ENCODE data around the gene CGAS. TPM values are rescaled to one million over a fixed set of nuclear protein-coding genes. Genes with fewer than 3 reads are reported as not detected.

Gene CGAS
- total RNA-seq, 1 experiment from 2014 or later = 38.4 TPM

- no TSS peak for BruUV-seq (replicated peaks)
These were observed 19.7 kb upstream of the CGAS start for GRCh38 chr6:73471686-73472290.

More at GRCh38 chr6:73471686-73472290, 19.7 kb upstream of the CGAS start:
- Histone ChIP-seq H3K27ac (ENCODE audit: low read length) (no peak overlapping the region), H3K9me3 (ENCODE audit: control insufficient read depth, insufficient read depth, low read depth, low read length) (no peaks in the 10 kb centered on the region), H3K27me3 (ENCODE audit: control insufficient read depth, insufficient read depth, low read length) (no peaks in the 10 kb centered on the region), H3K4me3 (ENCODE audit: low read depth in 2 of 2, low read length in 2 of 2) (no peak overlapping the region), H3K36me3 (ENCODE audit: control insufficient read depth, insufficient read depth, low read length) (peaks cover 16% of the 10 kb centered on the region), H3K4me1 (ENCODE audit: control insufficient read depth, insufficient read depth, low read length) (no peaks in the 10 kb centered on the region)
- in situ Hi-C loops (cut with HindIII; ENCODE audit: low pct_unique_long_range_greater_than_20kb, low sequenced_read_pairs) = no loop called here
- TF ChIP-seq TCF7L2 (IDR thresholded peaks at IDR 0.05; ENCODE audit: low read depth, low read length) = no peak
- TF ChIP-seq POLR2AphosphoS5 (IDR thresholded peaks at IDR 0.05; ENCODE audit: low read depth, low read length) = no peak
- no peak for TF ChIP-seq SIN3A (IDR thresholded peaks at IDR 0.05; ENCODE audit: borderline replicate concordance, insufficient read depth, low read depth, low read length)
- TF ChIP-seq CTCF (IDR thresholded peaks at IDR 0.05) = no peak
- TF ChIP-seq REST (IDR thresholded peaks at IDR 0.05; ENCODE audit: insufficient read depth in 1 of 2, low read depth in 2 of 2, low read length in 1 of 2) = no peak
- CTCF ChIA-PET = no interaction called here
- ATAC-seq (no peak), DNase-seq (ENCODE audit: low read depth, low spot score) (no peak)
- intact Hi-C loops (cut with micrococcal nuclease; ENCODE audit: unreplicated experiment) = no loop called here
- POLR2A ChIA-PET = interaction anchor here (0.6 kb wide), 1 partner anchor 71 kb away, joined by 9 read pairs; no protein-coding TSS in a partner anchor
